GM12874 (cell line): ENCODE data around the gene SERAC1.

ENCODE experiments used
- TF ChIP-seq, protein P1 (sequence below): IDR thresholded peaks from 2 replicates; pipeline ENCODE4 v1.5.1; 2011; ENCODE audit warnings: low read depth, mild to moderate bottlenecking, control low read depth, low read length, moderate library complexity; ENCODE audit not compliant: insufficient read depth

SERAC1 gene

DNA sequence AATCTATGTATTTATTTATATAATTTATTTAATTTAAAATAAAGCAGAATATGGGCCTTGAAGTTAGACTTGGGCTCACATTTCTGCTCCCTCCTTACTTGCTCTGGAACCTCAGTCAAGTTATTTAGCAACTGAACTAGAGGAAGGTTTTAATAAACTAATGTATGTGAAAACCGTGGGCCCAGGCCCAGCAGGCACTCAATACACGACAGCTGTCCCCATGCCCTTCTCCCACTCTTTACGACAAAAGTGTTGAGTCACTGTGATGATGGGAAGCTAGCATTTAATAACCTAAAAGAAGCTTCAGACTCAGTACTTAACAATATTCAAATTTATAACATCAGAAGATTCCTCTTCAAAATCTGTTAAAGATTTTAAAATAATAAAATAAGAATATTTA is 46.7 kb downstream of the SERAC1 start:
- TF ChIP-seq, protein P1, sequence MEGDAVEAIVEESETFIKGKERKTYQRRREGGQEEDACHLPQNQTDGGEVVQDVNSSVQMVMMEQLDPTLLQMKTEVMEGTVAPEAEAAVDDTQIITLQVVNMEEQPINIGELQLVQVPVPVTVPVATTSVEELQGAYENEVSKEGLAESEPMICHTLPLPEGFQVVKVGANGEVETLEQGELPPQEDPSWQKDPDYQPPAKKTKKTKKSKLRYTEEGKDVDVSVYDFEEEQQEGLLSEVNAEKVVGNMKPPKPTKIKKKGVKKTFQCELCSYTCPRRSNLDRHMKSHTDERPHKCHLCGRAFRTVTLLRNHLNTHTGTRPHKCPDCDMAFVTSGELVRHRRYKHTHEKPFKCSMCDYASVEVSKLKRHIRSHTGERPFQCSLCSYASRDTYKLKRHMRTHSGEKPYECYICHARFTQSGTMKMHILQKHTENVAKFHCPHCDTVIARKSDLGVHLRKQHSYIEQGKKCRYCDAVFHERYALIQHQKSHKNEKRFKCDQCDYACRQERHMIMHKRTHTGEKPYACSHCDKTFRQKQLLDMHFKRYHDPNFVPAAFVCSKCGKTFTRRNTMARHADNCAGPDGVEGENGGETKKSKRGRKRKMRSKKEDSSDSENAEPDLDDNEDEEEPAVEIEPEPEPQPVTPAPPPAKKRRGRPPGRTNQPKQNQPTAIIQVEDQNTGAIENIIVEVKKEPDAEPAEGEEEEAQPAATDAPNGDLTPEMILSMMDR: no peak

DNA sequence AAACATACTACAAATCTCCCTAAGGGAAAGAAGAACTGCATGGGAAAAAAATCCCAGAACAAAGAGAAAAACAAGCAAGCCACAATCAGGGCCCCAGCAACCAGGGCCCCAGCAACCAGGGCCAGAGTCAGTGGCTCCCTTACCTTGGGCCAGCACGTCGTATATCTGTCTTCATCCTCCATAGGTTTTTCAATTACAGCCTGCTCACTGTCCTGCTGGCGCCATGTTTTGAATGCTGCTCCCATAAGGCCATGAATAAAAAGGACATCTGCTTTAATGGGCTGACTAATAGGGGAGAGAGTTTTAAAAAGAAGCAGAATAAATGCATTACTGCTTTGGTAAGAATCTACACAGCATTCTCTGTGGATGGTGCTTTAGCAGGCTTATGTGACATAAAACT is 49.2 kb downstream of the SERAC1 start:
- TF ChIP-seq, protein P1: no peak

DNA sequence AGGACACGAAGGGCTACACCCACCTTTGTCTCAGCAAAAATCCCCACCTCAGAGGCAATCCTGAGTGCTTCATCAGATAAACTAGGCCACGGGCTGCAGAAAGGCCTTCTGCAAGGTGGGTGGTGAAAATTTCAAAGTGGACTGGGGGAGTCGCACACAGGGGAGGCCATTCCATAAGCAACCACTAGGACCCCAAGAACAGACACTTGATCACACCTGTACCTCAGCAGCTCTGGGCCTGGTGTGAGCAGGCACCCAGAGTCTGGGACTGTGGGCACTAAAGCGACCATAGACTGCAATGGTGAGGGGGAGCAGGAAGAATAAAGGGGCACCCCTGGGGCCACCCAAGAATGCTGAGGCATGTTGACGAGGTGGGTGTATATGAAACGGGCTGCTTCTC is 52.6 kb downstream of the SERAC1 start:
- TF ChIP-seq, protein P1: no peak

DNA sequence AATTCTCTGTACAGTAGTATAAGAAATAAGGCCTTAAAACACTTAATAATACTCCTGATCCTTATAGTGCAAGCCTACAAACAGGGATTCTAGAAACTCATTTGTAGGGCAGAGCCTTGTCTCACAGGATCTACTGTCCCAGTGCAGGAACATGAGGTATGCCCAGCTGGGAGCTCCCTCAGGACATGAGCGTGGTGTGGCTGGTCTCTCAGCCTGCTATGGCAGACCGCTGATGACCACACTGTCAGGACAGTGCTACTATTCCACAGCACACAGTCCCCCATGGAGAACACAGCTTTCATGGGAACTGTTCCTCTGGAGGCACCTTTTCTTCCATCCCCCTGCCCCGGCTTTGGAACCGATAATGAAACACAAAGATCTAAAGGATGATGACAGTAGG is 53.0 kb downstream of the SERAC1 start:
- TF ChIP-seq, protein P1: no peak

DNA sequence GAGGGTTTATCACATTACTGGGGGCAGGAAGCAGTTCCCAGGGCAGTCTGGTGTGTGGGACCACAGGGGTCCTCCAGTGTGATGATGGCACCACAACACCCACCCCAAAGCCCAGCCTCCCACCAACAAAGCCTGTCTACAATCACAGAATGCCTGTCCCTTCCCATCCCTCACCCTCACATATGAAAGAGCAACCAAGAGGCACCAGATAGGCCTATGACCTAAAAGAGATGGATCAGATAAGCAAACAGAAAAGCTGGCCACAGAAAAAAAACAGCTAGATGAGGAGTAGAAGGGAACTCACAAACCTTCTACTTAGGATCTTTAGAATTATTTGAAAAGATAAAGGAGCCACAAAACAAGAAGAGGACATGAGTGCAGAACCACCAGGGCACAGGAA is 54.3 kb downstream of the SERAC1 start:
- TF ChIP-seq, protein P1: no peak

DNA sequence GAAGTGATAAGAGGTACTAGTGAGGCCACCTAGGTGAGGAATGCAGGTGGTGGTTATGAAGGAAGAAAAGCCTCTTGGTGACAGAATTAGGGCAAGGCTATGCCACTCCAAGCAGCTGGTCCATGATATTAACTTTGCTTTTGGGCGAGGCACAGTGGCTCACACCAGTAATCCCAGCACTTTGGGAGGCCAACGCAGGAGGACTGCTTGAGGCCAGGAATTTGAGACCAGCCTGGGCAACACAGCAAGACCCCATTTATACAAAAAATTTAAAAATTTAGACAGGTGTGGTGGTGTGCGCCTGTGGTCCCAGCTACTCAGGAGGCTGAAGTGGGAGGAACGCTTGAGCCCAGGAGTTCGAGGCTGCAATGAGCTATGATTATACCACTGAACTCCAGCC is 56.1 kb downstream of the SERAC1 start:
- TF ChIP-seq, protein P1: no peak

DNA sequence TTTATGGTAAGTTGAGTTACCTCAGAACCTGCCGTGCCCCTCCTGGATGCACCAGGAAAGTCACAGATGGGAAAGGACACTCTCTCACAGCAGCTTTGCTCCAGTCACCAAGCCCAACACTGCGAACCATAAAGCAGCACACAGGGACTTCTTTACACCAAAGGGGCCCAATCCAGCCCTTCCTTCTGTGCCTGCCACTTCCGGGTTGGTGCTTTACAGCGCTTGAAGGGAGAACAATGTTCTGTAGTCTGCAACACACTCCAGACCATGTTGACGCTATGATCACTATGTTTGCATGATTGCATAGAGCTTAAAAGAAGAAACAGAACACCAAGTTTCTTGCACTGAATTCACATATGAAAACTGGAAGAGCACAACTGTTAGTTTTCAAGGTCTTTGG is 57.1 kb downstream of the SERAC1 start:
- TF ChIP-seq, protein P1: no peak

DNA sequence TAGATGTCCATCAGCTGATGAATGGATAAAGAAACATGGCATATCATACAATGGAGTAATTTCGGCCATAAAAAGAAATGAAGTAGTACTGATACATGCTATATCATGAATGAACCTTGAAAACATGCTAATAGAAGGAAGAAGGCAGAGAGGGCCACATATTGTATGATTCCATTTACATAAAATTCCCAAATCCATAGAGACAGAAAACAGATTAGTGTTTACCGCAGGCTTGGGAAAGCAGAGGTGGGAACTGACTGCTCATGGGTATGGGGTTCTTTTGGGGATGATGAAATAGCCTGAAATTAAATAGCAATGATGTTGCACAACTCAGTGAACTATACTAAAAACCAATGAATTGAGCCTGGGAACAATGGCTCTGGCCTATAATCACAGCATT is 58.3 kb downstream of the SERAC1 start:
- TF ChIP-seq, protein P1: no peak
